Endothelial cell of umbilical vein (primary cell): Measurements from ENCODE around the gene WDR27. TPM values are rescaled to one million over a fixed set of nuclear protein-coding genes. Genes with fewer than 3 reads are reported as not detected.
A peak's percentile ranks its signal among the peaks of the same experiment; 100 is the strongest.

Source experiments
- BruUV-seq: library from RNA; stranded (reverse); fragments of 400-500 nt; replicated peaks from 2 replicates; lab custom pipeline; 2021; lab: Mats Ljungman, UMichigan
- CTCF ChIA-PET: fragments of 300-600, 350-600 bp; sonication (Branson Sonifier 250); formaldehyde crosslinking; loops from one replicate; lab custom pipeline; 2021; ENCODE audit warnings: antibody characterized with exemption, inconsistent platforms; lab: Charles Lee
- POLR2A ChIA-PET: fragments of 300-600, 350-600 bp; sonication (Branson Sonifier 250); formaldehyde crosslinking; loops from one replicate; lab custom pipeline; 2021; ENCODE audit warnings: antibody characterized with exemption, inconsistent platforms; lab: Charles Lee
- DNase-seq: peaks from one replicate; pipeline ENCODE4 v3.0.0-alpha.2; 2011; ENCODE audit warnings: low read depth, low spot score
- FAIRE-seq: peaks from 2 replicates; lab custom pipeline; 2011; peaks lifted over from hg19 to GRCh38; lab: Jason Lieb, UNC
- H2AFZ ChIP-seq: 2 replicates; pipeline ENCODE4 v1.6.0; 2012; ENCODE audit warnings: low read depth, low read length, control low read depth, inconsistent platforms
- H3K27ac ChIP-seq: 2 replicates; pipeline ENCODE4 v1.5.1; 2011; ENCODE audit warnings: low read depth, mild to moderate bottlenecking, control low read depth, low read length, moderate library complexity; ENCODE audit not compliant: insufficient read depth
- H3K27me3 ChIP-seq, 2 experiments: 2 replicates each; pipeline versions ENCODE4 v1.6.0 to v1.6.1; 2011; ENCODE audit warnings: low read length in 2 of 2, mixed read lengths in 1 of 2; ENCODE audit not compliant: control insufficient read depth in 2 of 2, insufficient read depth in 2 of 2
- H3K36me3 ChIP-seq, 2 experiments: 2 replicates in 1 of 2; 3 replicates in 1 of 2; pipeline ENCODE4 v1.5.1; 2011; ENCODE audit warnings: low read length in 2 of 2, mild to moderate bottlenecking in 1 of 2, moderate library complexity in 1 of 2; ENCODE audit not compliant: control insufficient read depth in 2 of 2, insufficient read depth in 2 of 2; ENCODE audit errors: extremely low read depth in 1 of 2
- H3K4me1 ChIP-seq: 3 replicates; pipeline ENCODE4 v1.5.1; 2011; ENCODE audit warnings: mild to moderate bottlenecking, low read length; ENCODE audit not compliant: control insufficient read depth, insufficient read depth; ENCODE audit errors: extremely low read depth
- H3K4me2 ChIP-seq: 2 replicates; pipeline ENCODE4 v1.6.1; 2011; ENCODE audit warnings: low read length, control low read depth, mixed read lengths; ENCODE audit not compliant: insufficient read depth
- H3K4me3 ChIP-seq, 3 experiments: fragments of 200-600 bp in 1 of 3; sonication (generic), shearing (Covaris generic) in 1 of 3; replicated peaks in 1 of 3; 2 replicates each; pipeline ENCODE4 v1.5.1; 2011 to 2016; ENCODE audit warnings: control low read depth in 3 of 3, low read length in 3 of 3, mild to moderate bottlenecking in 2 of 3, inconsistent platforms in 1 of 3, low read depth in 1 of 3, moderate library complexity in 1 of 3; ENCODE audit not compliant: insufficient read depth in 1 of 3
- H3K79me2 ChIP-seq: 2 replicates; pipeline ENCODE4 v1.6.0; 2012; ENCODE audit warnings: low read length, inconsistent platforms; ENCODE audit not compliant: control insufficient read depth, insufficient read depth
- H3K9ac ChIP-seq: replicated peaks from 2 replicates; pipeline ENCODE3; 2011; ENCODE audit warnings: low read length, control low read depth; ENCODE audit not compliant: insufficient read depth; ENCODE audit errors: extremely low read depth
- H3K9me1 ChIP-seq: replicated peaks from 3 replicates; pipeline ENCODE4 v1.6.0; 2011; ENCODE audit warnings: mild to moderate bottlenecking, low read length; ENCODE audit not compliant: control insufficient read depth, insufficient read depth; ENCODE audit errors: extremely low read depth
- H3K9me3 ChIP-seq: replicated peaks from 2 replicates; pipeline ENCODE4 v1.5.1; 2012; ENCODE audit warnings: low read length, inconsistent platforms; ENCODE audit not compliant: control insufficient read depth, insufficient read depth
- H4K20me1 ChIP-seq: replicated peaks from 2 replicates; pipeline ENCODE3; 2011; ENCODE audit warnings: mild to moderate bottlenecking, low read length; ENCODE audit not compliant: control insufficient read depth, insufficient read depth; ENCODE audit errors: extremely low read depth
- CTCF ChIP-seq, 2 donors: IDR thresholded peaks; 1 replicate in 1 of 2; 2 replicates in 1 of 2; pipeline ENCODE4 v1.5.1; 2011; ENCODE audit warnings: low read length in 2 of 2, mild to moderate bottlenecking in 2 of 2, moderate library complexity in 2 of 2, control low read depth in 1 of 2, inconsistent platforms in 1 of 2, low read depth in 1 of 2; ENCODE audit not compliant: insufficient read depth in 1 of 2; ENCODE audit errors: extremely low read depth in 1 of 2
- EZH2 ChIP-seq: IDR thresholded peaks from 2 replicates; pipeline ENCODE4 v1.6.1; 2012; ENCODE audit warnings: borderline replicate concordance, low read depth, mild to moderate bottlenecking, moderate library complexity, low read length, inconsistent platforms; ENCODE audit not compliant: severe bottlenecking
- FOS ChIP-seq: IDR thresholded peaks from 2 replicates; pipeline ENCODE4 v1.6.1; 2011; ENCODE audit warnings: mild to moderate bottlenecking, low read length, moderate library complexity, borderline replicate concordance; ENCODE audit not compliant: insufficient read depth
- GATA2 ChIP-seq: IDR thresholded peaks from 2 replicates; pipeline ENCODE4 v1.7.0; 2011; ENCODE audit warnings: low read depth, mild to moderate bottlenecking, moderate library complexity, mixed read lengths, low read length; ENCODE audit not compliant: insufficient read length, insufficient read depth
- JUN ChIP-seq: IDR thresholded peaks from 2 replicates; pipeline ENCODE4 v1.6.1; 2011; ENCODE audit warnings: borderline replicate concordance, low read depth; ENCODE audit not compliant: insufficient read length, insufficient read depth
- MAX ChIP-seq: IDR thresholded peaks from 2 replicates; pipeline ENCODE4 v1.6.1; 2011; ENCODE audit not compliant: insufficient read depth, insufficient read length
- MYC ChIP-seq: IDR thresholded peaks from one replicate; pipeline ENCODE4 v1.6.1; 2011; ENCODE audit warnings: mild to moderate bottlenecking, low read depth, low read length
- POLR2A ChIP-seq: IDR thresholded peaks from 2 replicates; pipeline ENCODE4 v1.6.1; 2012; ENCODE audit warnings: low read depth, mild to moderate bottlenecking, control low read depth, low read length
- POLR2AphosphoS5 ChIP-seq: IDR thresholded peaks from 2 replicates; pipeline ENCODE4 v1.6.1; 2012; ENCODE audit warnings: low read depth, mild to moderate bottlenecking, control low read depth, low read length, moderate library complexity; ENCODE audit not compliant: insufficient read depth
- dilution Hi-C: fragments of 300-500 bp; cut with MboI; formaldehyde crosslinking; loops from one replicate; pipeline ENCODE4 v1.15.0; 2019; ENCODE audit warnings: low sequenced_read_pairs; ENCODE audit not compliant: extremely low pct_ligation_motif_present
- intact Hi-C: fragments of 100-400 bp; cut with micrococcal nuclease; formaldehyde crosslinking; loops from one replicate; pipeline ENCODE4 v1.10.0; 2022
- polyA plus RNA-seq, 4 experiments: library from polyadenylated mRNA; depleted of rRNA in 3 of 4; stranded (reverse) in 3 of 4; unstranded in 1 of 4; fragments of >200 nt; gene quantifications; 2 replicates each; pipeline versions ENCODE4 v1.2.1 to v1.2.3, GENCODE V29; 2011 to 2012; ENCODE audit warnings: missing spikeins in 1 of 4
- total RNA-seq: library from RNA; stranded (reverse); gene quantifications from 2 replicates; pipeline ENCODE4 v1.2.3, GENCODE V29; 2021

Gene WDR27
- total and polyA plus RNA-seq, 2 donors (not counting 3 experiments of a cell fraction or from before 2014, with no cell fraction given): 60.1 to 69.7 TPM

GRCh38 chr6:169558774-169559441, 142.9 kb downstream of the WDR27 start:
- H3K36me3 ChIP-seq: peaks cover 0 to 1% of the 10 kb centered on the region in 2 experiments
- DNase-seq (peak; percentile 49), FAIRE-seq (peak; percentile 50)
- no peak overlapping the region for H3K27ac ChIP-seq
- TF ChIP-seq GATA2 (no peak), MAX (no peak), JUN (no peak), MYC (no peak), POLR2AphosphoS5 (no peak), EZH2 (no peak), FOS (no peak), CTCF (IDR thresholded peaks at IDR 0.05; ENCODE audit: extremely low read depth in 1 of 2, insufficient read depth in 1 of 2, low read depth in 1 of 2, low read length in 2 of 2) (no peak), POLR2A (no peak)
- ChIA-PET CTCF (interaction anchor here (0.8 kb wide), 1 partner anchor 45 kb away, joined by 4 read pairs; no protein-coding TSS in a partner anchor), POLR2A (no interaction called here)
- H3K9me1 ChIP-seq: no peaks in the 10 kb centered on the region
- H3K4me1 ChIP-seq: peaks cover 3% of the 10 kb centered on the region
- H3K9ac ChIP-seq: no peak overlapping the region
- BruUV-seq: no TSS peak
- intact Hi-C loops (no loop called here), dilution Hi-C loops (no loop called here)
- H4K20me1 ChIP-seq: no peaks in the 10 kb centered on the region
- no peak overlapping the region for H3K4me3 ChIP-seq
- H3K4me2 ChIP-seq: peak overlapping the region; percentile 30
- no peaks in the 10 kb centered on the region for H3K79me2 ChIP-seq
- peak overlapping the region; percentile 39 for H2AFZ ChIP-seq
- H3K27me3 ChIP-seq: no peaks in the 10 kb centered on the region
- no peaks in the 10 kb centered on the region for H3K9me3 ChIP-seq
